HL-60 (cell line): ENCODE results near the gene CAD.

Source experiments
- POLR2AphosphoS5 ChIP-seq: IDR thresholded peaks from 2 replicates; pipeline ENCODE4 v1.6.1; 2012; ENCODE audit warnings: low read depth
- TF ChIP-seq, protein P1 (sequence below): IDR thresholded peaks from one replicate; pipeline ENCODE4 v1.5.1; 2011; ENCODE audit warnings: low read length, control low read depth, inconsistent platforms; ENCODE audit not compliant: insufficient read depth

DNA sequence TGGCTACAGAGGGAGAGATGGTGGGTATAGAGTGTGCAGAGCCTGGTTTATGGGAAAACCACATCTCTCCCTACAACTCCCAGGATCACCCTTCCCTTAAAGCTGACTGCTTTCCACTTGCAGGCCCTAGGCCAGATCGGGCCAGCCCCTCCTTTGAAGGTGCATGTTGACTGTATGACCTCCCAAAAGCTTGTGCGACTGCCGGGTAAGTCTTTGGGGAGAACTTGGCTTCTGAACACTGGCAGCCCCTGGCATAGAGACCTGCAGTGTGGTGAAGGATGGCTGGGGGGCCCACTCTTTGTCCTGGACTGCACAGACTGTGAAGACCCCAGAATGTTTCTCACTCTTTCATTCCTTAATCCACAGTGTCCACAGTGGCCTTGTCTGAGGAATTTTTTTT is 19.5 kb downstream of the CAD start:
- TF ChIP-seq, protein P1, sequence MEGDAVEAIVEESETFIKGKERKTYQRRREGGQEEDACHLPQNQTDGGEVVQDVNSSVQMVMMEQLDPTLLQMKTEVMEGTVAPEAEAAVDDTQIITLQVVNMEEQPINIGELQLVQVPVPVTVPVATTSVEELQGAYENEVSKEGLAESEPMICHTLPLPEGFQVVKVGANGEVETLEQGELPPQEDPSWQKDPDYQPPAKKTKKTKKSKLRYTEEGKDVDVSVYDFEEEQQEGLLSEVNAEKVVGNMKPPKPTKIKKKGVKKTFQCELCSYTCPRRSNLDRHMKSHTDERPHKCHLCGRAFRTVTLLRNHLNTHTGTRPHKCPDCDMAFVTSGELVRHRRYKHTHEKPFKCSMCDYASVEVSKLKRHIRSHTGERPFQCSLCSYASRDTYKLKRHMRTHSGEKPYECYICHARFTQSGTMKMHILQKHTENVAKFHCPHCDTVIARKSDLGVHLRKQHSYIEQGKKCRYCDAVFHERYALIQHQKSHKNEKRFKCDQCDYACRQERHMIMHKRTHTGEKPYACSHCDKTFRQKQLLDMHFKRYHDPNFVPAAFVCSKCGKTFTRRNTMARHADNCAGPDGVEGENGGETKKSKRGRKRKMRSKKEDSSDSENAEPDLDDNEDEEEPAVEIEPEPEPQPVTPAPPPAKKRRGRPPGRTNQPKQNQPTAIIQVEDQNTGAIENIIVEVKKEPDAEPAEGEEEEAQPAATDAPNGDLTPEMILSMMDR, result no peak
- no peak for TF ChIP-seq POLR2AphosphoS5
